Cardiac fibroblast (primary cell): ENCODE measurements around the gene NYAP2.

Experiments used
- DNase-seq, 2 donors: peaks; one replicate each; pipeline versions ENCODE4 v3.0.0 to v3.0.0-alpha.2; 2010; ENCODE audit warnings: low read depth in 2 of 2
- H3K4me3 ChIP-seq, 2 donors: replicated peaks in 1 of 2; 1 replicate in 1 of 2; 2 replicates in 1 of 2; pipeline ENCODE4 v1.5.1; 2011; ENCODE audit warnings: low read depth in 2 of 2, low read length in 2 of 2, mild to moderate bottlenecking in 2 of 2, moderate library complexity in 1 of 2
- CTCF ChIP-seq: IDR thresholded peaks from one replicate; pipeline ENCODE4 v1.5.1; 2011; ENCODE audit warnings: low read depth, mild to moderate bottlenecking, low read length, inconsistent platforms

Gene NYAP2

GRCh38 chr2:225462417-225462816 lies 62.9 kb downstream of the NYAP2 start:
- no peak overlapping the region for H3K4me3 ChIP-seq
- no peak for TF ChIP-seq CTCF
- no peak for DNase-seq

GRCh38 chr2:225462945-225463344 lies 63.4 kb downstream of the NYAP2 start:
- H3K4me3 ChIP-seq = no peak overlapping the region
- no peak for DNase-seq
- TF ChIP-seq CTCF = no peak

GRCh38 chr2:225463449-225463848 lies 63.9 kb downstream of the NYAP2 start:
- TF ChIP-seq CTCF = no peak
- no peak for DNase-seq
- H3K4me3 ChIP-seq = no peak overlapping the region

GRCh38 chr2:225464346-225465025 lies 65.0 kb downstream of the NYAP2 start:
- no peak overlapping the region for H3K4me3 ChIP-seq
- DNase-seq = no peak
- TF ChIP-seq CTCF = no peak

- TF ChIP-seq CTCF = no peak
- no peak for DNase-seq
- H3K4me3 ChIP-seq = no peak overlapping the region
These were observed 66.3 kb downstream of the NYAP2 start for GRCh38 chr2:225465827-225466226.

GRCh38 chr2:225466891-225467604 lies 67.5 kb downstream of the NYAP2 start:
- DNase-seq = no peak
- TF ChIP-seq CTCF = no peak
- H3K4me3 ChIP-seq = no peak overlapping the region
